Stimulated activated CD8-positive, alpha-beta memory T cell treated with anti-CD3 and anti-CD28 coated beads, Interleukin-15, amount 100 ng/mL, for 1 hour (primary cell): ENCODE data around the gene AGBL4.

ENCODE experiments used
- DNase-seq: peaks from one replicate; pipeline ENCODE4 v3.0.0-alpha.2; 2020; ENCODE audit warnings: low read depth

Gene AGBL4

DNA sequence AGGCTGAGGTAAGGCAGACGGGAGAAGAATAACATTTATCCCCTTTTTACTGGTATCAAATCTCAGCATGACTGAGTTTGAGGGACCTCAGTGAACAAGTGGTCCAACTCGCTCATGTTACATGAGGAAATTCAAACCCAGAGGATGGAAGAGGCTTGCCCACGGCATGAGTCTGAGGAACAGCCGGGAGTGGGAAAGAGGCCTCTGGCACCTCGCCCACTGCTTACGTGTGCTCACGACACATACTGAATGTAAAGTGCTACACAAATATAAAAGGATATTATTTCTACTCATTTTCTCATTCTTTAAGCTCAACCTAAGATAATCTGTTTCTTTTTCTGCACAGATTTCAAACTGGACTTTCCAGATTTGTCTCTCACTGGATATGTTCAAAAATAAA is 1261.8 kb downstream of the AGBL4 start:
- no peak for DNase-seq

DNA sequence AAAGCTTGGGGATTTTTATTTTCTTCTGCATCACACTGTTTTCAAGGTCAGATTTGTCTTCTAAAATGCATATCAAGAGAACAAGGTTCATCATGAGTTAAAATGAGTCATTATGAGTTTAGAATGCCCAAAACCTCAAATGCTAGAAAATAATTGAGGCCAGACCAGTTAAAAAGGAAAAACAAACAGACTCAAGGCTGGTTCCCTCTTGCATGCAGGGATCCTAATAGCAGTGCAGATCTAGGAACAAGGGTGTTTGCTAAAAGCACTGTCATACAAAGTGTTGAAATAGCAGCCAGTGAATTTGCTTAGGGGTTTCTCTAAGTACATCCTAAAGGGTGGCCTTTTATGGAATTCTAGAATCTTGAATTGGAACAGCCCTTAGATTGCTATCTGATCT is 1262.3 kb downstream of the AGBL4 start:
- DNase-seq, result no peak

DNA sequence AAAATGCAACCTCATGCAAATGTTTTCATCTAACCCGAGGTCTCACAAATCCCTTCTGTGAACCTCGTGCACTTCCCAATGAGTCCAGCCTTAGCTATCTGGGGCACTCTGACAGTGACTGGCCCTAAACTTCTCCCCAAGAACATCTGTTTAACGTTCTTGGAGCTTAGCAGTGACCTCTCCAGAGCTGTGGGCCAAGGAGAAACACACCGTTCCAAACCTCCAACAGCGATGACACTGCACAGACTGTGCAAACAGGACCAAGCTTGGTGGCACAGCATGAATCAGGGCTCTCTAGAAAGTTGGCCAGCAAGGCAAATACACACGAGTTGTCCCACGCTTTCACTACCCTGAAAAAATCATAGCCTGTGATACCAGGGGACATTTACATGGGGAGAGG is 1262.9 kb downstream of the AGBL4 start:
- DNase-seq, result no peak

DNA sequence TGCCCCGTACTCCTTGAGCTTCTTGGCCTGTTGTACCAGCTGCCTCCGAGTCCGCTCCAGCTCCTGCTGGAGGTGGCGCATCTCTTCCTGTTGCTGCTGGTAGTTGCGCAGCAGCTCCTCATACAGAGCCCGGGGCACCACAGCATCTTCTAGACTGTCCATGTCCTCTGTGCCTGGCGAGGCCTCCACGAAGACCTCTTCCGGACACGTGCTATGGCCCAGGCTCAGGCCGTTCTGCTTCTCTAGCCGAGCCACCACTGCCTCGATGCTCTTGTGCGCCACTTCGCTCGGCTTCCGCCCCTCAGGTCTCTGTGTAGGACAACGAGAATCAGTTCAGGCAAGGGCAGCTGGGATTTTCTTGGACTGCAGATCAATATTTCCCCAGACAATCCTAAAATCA is 1264.8 kb downstream of the AGBL4 start:
- DNase-seq, result no peak

DNA sequence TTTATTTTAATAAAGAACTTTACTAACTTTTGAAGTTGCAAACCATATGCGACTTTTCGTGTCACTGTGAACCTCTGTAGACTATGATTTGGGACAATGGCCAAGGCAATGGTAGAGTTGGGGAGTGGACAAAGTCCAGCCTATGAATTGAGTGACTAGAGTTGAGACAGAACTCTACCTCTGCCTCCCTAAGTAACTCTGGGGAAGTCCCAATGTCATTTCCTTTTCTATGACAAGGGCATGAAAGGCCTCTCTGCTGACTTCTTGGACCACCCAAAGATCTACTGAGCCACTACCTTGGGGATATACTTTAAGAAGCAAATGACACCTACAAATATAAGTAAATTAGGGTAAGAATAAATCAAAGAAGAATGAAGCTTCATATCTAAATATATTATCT is 1266.4 kb downstream of the AGBL4 start:
- DNase-seq, result no peak

DNA sequence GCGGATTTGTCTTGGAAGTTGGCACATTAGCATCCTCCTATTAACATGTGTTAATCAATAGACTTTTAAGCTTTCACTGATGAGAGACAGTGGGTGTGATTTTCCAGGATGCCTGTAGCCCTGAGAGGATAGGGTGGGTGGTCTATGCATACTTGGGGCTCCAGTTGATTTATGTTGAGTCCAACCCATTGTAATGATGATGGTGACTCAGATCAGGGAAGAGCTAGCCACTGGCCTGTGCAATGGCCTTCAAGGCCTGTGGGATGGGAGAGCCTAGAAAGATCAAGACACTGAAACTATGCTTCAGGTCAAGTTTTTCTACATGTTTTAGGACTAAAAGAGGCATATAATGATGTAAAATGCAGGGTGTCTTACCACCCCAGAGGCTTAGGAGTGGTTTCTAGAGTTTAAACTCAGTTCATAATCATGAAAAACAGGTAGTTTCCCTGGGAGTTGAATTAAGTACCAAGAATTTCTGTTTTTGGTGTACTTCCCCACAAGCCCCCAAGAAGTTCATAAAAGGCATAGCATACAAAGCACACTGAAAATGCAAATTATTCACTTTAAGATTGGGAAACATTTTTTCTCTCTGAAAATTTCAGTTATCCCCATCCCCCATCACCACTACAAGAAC is 1267.0 kb downstream of the AGBL4 start:
- DNase-seq, result no peak

DNA sequence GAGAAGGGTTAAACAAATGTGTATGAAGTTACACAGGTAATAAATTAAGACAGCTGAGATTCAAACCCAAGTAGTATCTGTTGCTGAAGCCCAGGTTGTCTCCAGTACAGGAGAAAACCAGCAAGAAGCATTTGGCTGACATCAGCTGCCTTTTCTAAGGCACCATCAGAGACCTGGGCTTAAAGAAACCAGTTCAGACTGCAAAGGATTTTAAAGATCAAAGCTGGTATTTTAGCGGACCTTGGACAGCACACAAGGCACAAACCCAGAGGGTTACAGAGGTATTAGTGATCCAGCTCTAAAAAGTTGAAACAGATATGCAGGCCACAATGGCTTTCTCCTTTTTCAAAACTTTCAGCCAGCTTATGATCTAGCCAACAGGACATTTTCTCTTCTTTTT is 1270.5 kb downstream of the AGBL4 start:
- no peak for DNase-seq

DNA sequence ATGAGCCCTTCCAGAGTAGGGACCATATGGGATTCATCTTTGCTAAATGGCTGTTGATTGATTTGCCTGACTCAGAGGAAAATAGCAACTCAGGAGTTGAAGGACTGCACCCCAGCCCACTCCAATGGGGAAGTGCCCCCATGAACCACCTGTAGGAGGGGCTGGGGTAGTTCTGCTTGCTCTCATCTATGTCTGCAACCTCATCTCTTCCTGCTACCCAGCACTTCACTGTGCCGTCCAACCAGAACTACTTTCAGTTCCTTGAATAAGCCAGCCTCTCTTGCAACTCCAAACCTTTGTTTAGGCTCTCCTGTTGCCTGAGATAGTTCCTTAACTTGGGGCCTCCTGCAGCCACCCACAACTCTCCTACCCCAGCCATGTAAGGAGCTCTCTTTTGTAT is 1273.6 kb downstream of the AGBL4 start:
- no peak for DNase-seq

DNA sequence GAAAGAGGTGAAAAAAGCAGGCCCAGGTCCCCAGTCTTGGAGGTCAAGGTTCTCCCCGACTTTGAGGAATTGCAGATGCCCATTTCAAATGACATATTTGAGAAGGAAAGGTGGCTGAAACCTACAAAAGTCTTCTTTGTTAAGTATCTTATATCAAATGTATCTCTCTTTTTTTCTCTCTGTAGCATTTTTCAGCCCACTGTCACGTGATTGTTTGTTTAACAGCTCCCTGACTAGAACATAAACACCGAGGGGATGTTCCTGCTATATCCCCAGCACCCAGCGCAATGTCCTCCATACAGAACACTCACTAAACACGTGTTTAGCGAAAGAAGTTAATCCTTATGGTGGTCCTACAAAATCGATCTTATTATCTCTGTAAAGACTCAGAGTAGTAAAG is 1274.7 kb downstream of the AGBL4 start:
- DNase-seq, result no peak

DNA sequence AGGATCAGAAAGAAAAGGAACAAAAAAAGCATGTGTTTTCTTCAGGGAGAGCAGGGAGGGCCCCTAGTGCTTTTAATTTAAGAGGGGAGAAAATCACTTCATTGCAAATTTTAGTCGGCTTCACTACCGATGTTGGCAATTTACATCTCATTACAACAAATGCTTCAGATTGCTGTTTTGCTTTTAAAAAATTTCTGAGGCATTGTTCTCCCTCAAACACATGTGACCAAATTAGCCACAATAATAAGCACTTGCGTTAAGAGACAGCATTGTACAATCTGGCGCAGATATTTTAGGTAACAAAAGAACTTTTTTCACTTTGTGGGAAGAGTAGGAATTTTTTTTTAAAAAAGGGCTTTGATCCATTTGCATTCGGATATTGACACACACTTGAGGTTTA is 1276.8 kb downstream of the AGBL4 start:
- DNase-seq, result no peak

DNA sequence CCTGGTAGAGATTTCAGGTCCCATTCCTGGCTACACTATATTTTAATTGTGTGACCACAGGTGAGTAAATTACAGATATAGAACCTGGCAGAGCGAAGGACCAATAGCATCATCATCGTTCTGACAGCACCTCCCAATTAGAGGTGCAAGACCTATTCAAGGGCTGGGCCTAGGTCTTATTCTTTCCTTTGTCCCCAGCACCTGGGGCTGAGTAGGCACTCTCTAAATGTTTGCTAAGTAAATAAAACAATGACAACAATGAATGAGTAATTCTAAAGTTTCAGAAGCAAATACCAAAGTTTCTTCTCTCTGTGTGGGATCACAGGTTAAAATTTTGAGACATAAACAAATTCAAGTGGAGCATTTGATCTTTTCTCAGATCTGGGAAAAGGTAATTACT is 1279.7 kb downstream of the AGBL4 start:
- no peak for DNase-seq

DNA sequence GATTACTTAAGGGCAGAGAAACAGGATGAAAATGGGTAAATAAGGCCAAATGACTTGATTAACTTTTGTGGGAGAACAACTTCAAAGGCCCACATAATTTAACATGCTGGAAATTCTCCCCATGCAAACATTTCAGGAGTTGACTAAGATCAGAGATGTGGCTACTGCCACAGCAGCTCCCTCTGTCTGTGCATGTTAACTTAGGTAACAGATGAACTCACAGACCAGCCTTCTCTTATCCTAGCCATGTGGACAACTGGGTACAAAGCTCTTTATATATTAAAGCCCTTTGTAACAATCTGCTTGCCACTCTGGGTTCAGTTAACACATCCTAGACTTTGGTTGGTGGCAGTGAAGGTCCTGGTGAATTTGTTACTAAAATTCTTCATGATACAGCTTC is 1280.3 kb downstream of the AGBL4 start:
- no peak for DNase-seq

DNA sequence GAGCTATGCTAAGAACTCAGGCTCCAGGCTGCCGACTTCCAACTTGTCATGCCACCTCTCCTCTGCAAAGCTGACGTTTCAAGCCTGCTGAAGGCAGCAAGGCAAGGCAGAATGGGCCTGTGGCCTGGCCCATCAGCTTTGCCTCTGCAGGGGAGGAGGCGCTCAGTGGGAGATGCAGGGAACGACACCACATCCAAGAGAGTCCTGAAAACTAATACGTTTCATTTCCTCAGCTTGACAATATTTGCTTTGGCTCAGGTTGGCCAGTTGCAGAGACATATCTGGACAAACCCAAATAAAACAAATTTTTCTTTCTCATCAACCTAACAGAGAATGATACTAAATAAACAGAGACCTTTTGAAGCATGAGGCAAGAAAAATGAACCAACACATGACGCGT is 1282.4 kb downstream of the AGBL4 start:
- DNase-seq, result no peak

DNA sequence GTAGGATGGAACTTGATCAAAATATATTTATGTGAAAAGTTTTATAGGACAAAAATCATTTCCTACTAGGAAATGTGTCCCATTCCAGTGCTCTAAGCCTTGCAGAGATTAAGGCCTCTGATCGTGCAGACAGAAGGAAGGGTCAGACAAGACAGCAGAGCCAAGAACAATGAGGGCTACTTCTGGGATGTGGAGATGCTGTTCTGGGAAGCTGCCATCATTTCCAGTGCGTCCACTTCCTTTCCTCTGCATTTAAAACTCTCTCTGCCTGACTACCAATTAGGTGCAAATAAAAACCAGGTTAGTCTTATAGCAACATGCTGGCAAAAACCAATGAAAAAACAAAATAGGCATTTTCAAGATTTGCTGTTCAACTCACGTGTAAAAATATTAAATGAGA is 1283.1 kb downstream of the AGBL4 start:
- no peak for DNase-seq

DNA sequence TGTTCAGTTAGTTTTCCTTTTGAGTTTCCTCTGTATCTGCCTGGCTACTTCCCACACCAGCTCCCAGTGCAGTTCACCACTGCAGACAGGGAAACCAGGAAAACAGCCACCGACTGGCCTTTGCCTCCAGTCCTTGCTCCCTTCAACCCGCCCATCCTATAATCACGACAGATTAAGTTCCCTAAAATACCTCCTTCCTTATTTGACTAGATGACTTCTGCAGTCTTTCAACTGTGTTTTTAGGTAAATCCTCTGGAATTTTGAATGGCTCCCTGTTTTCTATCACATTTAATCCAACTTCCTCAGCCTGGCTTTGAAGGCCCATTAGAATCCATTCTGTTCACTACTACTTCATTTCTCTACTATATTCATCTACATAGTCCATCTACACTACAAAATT is 1284.7 kb downstream of the AGBL4 start:
- DNase-seq, result no peak

DNA sequence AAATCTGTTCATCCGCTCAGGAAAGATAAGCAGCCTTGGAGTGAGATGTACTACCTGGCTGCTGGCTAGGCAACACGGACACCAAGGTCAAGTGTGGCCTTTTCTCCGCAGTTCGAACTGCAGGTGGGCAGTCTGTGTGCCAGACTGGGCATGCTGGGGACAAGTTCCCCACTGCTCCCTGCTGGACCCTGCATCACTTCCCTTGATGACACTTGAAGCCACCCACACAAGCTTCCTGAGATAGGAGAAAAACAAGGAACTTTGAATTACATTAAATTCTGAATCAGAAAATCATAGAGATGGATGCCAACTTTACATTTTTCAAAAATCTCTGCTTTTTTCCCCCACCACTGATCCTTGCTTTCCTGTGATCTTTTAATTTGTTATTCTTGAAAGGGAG is 1285.4 kb downstream of the AGBL4 start:
- DNase-seq, result no peak

DNA sequence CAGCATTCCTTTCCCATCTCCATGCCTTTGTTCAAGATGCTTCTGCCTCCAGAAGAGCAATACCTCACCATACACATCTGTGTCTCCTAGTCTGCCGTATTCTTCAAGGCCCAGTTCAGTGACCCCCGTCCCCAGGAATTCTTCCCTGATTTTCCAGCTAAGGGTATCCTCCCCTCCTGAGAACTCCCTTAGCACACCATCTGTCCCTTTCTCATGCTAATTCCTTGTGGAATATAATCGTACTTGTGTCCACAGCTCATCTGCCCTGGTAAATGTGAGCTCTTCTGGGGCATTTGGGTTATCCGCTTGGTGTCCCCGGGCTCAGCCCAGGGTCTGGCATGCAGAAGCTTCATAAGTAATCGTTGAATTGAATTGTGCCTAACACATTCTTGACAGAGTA is 1288.0 kb downstream of the AGBL4 start:
- DNase-seq, result no peak

DNA sequence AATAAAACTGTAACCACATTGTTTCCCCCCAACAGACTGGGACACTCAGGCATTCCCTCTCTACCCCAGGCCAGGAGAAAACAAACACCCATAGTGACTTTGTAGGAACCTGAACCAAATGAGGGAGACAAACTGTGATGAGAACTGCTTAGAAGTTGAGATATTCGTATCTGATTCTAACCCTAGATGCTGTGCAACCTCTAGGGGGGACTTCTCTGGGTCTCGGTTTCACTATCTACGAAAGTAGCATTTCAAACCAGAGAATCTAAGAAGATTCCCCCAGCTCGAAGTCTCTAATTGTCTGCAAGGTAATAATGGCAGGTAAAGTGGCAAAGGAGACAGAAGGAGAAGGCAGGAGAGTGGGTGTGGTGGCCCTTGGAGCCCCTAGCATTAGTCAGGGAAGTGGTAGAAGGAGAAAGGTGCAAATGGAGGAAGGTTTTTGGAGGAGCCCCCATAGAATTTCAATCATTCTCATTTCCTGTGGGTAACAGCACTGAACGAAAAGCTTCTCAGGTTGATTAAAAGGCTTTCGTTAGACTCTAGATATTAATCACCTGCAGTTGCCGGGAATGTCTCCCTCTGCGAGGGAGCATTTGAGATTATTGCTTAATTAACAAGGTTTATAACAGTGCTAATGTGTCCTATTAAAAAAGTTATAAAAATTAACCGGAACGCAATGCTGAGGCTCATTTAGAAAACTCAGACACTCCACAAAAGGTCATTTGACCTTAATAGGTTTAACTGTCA is 1293.4 kb downstream of the AGBL4 start:
- DNase-seq, result no peak

DNA sequence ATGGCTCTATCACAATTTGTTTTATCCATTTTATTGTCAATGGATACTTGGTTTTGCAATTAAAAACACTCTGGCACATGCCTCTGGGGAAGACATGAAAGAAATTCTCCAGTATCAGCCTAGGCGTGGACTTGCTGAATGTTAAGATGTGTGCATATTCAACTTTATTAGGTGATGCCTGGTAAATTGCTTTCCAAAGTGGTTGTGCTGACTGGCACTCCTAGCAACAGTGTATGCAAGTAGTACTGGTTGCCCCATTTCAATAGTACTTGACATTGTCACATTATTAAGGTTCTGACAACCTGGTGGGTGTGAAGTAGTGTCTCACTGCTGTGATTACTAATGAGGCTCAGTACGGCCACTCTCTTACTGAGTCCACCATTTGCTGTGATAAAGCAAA is 1295.2 kb downstream of the AGBL4 start:
- DNase-seq, result no peak

DNA sequence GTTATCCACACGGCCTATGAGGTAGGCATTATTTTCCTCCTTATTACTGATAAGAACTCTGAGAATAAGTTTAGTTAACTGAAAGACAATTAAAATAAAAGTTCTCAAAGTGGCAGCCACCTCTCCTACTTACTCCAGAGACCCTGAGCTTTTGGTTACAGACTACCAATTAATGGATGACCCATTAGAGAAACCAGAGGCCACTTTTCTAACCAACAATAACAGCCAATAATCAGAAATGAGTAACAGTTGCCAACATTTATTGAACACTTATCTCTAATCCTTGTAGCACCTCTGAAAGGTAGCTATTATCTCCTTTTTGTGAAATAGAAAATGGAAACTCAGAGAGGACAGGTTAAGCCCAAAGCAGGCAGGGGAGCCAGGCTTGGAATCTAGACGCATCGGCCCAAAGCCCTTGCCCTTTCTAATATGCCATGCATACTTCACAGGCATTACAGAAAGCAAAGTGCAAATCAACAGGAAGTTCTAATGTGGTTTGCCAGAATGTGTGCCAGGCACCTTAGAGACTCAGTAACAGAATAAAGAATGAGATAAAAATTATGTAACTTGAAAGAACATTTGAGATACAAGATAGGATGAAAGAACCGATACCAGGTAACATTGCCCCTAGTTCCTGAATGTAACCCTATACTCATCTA is 1297.1 kb downstream of the AGBL4 start:
- DNase-seq, result no peak

DNA sequence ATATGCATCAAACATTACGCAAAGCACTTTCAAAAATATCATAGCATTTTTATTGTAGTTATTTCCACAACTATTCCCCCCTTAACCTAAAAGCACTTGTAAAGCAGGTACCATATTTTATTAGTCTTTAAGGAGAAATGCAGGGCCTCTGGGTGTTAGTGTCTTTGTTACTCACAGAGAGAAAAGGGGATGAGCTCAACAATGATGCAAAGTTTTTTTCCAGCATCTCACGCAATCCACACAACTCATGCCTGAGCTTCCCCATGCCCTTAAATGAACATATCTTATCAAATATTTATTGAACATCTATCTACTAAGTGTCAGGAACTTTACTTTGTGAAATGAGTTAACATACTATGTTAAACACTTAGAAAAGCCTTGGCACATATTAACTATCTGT is 1297.6 kb downstream of the AGBL4 start:
- DNase-seq, result no peak

DNA sequence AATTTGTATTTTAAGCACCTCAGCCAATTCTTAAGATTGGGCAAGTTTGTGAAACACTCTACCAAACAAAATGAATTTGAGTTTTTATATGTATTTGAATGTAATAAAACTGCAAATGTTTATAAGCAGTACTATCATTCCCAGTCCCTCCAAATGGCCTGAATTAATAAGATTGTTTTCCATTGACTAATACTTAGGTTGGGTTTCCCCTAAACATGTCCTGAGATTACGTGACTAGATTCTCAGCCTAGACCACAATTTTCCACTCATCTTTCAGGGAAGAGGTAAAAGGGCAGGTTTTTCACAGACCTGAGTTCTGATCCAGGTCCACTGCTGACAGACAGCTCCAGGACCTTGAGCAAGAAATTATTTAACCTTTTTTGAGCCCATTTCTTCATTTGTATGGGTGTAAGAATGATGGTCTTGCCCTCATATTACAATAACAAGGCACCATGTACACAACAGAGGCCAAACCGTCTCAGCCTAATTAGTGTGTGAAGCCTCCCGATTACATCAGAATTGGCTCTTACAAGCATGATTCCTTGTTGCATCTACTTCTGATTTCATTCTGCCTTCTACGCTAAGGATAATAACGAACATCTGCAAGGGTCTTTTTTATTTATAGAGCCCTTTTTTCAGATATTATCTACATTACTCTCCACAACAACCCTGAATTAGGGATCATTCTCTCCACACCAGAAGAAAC is 1298.3 kb downstream of the AGBL4 start:
- DNase-seq, result no peak

DNA sequence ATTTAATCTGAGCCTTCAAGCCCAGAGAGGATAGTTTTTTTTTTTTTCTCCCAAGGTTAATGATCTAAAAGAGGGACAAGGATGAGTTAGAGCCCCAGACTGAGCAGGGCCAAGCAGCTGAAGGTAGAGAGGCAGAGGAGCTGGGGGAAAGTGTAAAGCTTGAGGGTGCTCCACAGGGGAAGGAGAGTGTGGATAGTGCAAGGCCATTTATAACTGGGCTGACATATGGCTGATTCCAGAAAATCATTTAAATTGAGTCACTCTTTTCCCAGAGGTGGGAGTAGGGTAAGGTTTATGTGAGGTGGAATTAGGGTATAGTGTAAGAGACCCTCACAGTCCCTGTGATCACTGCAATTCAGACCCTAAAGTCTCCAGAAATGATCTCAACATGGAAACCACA is 1302.8 kb downstream of the AGBL4 start:
- DNase-seq, result no peak
